ENCODE results near the gene CSTB. TPM values are rescaled to one million over a fixed set of nuclear protein-coding genes. Genes with fewer than 3 reads are reported as not detected.

Gene CSTB
- total RNA-seq, 1 donor from 2014 or later = 56.5 TPM

DNA sequence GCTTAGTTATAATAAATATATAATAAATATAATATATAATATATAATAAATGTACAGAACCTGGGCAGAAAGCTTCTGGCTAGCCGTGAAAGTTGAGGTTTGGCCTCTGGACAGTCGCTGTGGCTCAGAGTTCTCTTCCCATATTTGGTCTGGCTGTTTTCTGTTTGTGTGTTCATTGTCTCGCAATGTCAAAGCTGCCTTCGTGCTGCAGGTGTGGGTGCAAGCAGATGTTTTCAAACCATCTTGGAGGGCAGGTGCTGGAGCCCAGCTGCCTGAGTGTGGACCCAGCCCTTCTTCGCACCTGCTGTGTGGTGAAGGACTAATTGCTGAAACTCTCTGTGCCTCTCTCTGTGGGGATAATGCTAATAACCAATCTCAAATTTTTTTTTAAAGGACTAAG lies 3.6 kb upstream of the CSTB start:
- Mint-ChIP-seq H3K36me3 (ENCODE audit: low read depth) (peaks cover 3% of the 10 kb centered on the region), H3K9me3 (ENCODE audit: low read depth) (no peaks in the 10 kb centered on the region), H3K4me1 (ENCODE audit: low read depth) (peaks cover 19% of the 10 kb centered on the region), H3K27me3 (ENCODE audit: low read depth) (no peaks in the 10 kb centered on the region), H3K27ac (ENCODE audit: unreplicated experiment) (no peak overlapping the region), H3K4me3 (ENCODE audit: unreplicated experiment) (no peak overlapping the region)
- DNase-seq (ENCODE audit: low spot score) = no peak
- TF ChIP-seq, protein P1, sequence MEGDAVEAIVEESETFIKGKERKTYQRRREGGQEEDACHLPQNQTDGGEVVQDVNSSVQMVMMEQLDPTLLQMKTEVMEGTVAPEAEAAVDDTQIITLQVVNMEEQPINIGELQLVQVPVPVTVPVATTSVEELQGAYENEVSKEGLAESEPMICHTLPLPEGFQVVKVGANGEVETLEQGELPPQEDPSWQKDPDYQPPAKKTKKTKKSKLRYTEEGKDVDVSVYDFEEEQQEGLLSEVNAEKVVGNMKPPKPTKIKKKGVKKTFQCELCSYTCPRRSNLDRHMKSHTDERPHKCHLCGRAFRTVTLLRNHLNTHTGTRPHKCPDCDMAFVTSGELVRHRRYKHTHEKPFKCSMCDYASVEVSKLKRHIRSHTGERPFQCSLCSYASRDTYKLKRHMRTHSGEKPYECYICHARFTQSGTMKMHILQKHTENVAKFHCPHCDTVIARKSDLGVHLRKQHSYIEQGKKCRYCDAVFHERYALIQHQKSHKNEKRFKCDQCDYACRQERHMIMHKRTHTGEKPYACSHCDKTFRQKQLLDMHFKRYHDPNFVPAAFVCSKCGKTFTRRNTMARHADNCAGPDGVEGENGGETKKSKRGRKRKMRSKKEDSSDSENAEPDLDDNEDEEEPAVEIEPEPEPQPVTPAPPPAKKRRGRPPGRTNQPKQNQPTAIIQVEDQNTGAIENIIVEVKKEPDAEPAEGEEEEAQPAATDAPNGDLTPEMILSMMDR (IDR thresholded peaks at IDR 0.05) = no peak

DNA sequence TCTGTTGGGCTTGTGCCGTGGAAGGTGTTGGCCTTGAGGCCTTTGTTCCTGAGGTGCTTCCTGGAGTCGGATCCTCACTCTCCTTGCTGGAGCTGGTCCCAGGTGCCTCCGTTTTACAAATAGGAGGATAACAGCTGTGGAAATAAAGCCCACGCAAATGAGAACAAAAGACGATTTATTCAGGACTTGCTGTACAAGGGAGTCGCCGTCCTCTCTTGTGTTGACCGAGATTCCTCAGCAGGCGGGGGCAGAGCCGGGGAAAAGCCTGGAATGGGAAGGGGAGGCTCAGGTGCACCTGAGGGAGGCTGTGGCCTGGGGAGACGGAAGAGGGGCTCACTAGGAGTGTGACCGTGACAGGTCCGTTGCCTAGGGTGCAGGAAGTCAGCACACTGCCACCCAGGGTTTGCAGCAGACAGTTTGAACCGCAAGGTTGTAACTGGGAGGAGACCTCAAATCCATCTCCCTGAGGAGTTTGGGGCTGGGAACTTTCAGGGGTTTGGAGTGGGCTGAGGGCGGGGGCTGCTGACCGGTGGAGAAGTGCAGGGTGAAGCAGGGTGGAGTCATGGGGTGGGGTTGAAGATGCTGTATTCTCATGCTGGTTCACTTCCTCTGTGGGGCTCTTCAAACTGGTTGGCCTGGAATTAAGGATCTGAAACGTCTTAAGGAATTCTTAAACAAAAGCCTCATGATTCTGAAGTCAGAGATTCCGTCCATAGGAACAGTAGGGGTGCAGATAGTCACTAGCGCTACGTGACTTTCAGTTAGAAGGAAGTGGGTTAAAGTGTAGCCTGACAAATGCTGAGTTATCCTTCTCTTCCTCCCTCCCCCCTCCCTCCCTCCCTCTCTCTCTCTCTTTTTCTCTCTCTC lies 2.6 kb upstream of the CSTB start:
- H3K27me3 Mint-ChIP-seq (ENCODE audit: low read depth) = no peaks in the 10 kb centered on the region
- no peaks in the 10 kb centered on the region for H3K9me3 Mint-ChIP-seq (ENCODE audit: low read depth)
- H3K36me3 Mint-ChIP-seq (ENCODE audit: low read depth) = peaks cover 9% of the 10 kb centered on the region
- peak overlapping the region; percentile 29 for H3K27ac Mint-ChIP-seq (ENCODE audit: unreplicated experiment)
- TF ChIP-seq, protein P1 (IDR thresholded peaks at IDR 0.05) = no peak
- H3K4me1 Mint-ChIP-seq (ENCODE audit: low read depth) = peaks cover 28% of the 10 kb centered on the region
- H3K4me3 Mint-ChIP-seq (ENCODE audit: unreplicated experiment) = no peak overlapping the region
- no peak for DNase-seq (ENCODE audit: low spot score)

DNA sequence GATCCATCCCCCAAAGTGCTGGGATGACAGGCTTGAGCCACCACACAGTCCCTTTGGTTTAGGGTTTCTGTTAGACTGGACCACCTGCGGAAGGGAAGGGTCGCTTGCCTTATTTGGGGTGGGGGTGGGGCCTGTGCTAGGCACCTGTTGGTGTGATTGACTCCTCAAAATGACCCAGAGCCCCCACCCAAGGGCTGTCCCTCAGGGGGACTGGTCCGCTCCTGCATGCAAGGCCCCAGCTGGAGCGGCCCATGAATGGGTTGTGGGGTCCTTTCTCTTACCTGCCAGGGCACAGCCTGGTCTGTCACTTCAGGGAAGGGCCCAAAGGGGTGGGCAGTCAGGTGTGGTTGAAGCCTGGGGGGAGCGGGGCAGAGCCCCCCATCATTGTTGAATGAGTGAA lies 1.8 kb upstream of the CSTB start:
- H3K4me3 Mint-ChIP-seq (ENCODE audit: unreplicated experiment) = peak overlapping the region; percentile 63
- TF ChIP-seq, protein P1 (IDR thresholded peaks at IDR 0.05) = no peak
- H3K9me3 Mint-ChIP-seq (ENCODE audit: low read depth) = no peaks in the 10 kb centered on the region
- H3K27me3 Mint-ChIP-seq (ENCODE audit: low read depth) = no peaks in the 10 kb centered on the region
- no peak overlapping the region for H3K27ac Mint-ChIP-seq (ENCODE audit: unreplicated experiment)
- no peak for DNase-seq (ENCODE audit: low spot score)
- H3K36me3 Mint-ChIP-seq (ENCODE audit: low read depth) = peaks cover 14% of the 10 kb centered on the region
- peaks cover 28% of the 10 kb centered on the region for H3K4me1 Mint-ChIP-seq (ENCODE audit: low read depth)

DNA sequence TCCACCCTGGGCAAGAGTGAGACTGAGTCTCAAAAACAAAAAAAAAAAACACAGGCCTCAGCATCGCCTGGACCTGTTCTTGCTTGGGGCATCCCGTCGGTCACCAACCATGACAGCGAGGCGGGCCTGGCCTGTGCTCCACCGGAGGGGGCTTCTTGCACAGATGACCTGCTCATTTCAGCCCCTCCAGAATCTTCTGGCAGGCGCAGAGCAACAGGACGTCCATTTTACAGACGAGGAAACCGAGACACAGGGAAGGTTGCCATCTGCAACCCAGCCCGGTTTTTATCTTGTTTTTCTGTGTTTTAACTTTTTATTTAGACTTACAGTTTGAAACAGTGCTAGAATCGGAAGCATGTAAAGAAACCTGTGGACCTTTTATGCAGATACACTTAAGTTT lies 918 bp downstream of the CSTB start:
- Mint-ChIP-seq H3K9me3 (ENCODE audit: low read depth) (no peaks in the 10 kb centered on the region), H3K27ac (ENCODE audit: unreplicated experiment) (peak overlapping the region; percentile 81), H3K4me3 (ENCODE audit: unreplicated experiment) (peak overlapping the region; percentile 97), H3K36me3 (ENCODE audit: low read depth) (peaks cover 14% of the 10 kb centered on the region), H3K4me1 (ENCODE audit: low read depth) (peaks cover 30% of the 10 kb centered on the region), H3K27me3 (ENCODE audit: low read depth) (no peaks in the 10 kb centered on the region)
- DNase-seq (ENCODE audit: low spot score) = no peak
- TF ChIP-seq, protein P1 (IDR thresholded peaks at IDR 0.05) = no peak

DNA sequence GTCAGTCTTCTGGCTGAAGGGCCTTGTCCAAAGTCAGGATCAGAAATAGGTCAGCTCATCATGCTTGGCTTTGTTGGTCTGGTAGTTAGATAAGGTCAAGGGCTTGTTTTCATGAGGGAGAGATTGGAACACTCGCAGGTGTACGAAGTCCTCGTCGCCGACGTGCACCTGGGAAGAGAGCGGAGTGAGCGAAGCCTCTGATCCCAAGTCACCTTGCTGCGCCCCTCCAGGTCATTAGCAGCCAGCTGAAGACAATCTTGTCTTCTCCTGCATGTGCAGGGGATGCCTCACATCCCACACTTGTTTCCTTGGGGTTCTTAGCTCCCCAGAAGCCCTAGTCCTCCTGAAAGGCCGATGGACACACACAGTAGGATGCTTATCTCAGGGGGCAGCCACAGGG lies 1.9 kb downstream of the CSTB start:
- no peaks in the 10 kb centered on the region for H3K27me3 Mint-ChIP-seq (ENCODE audit: low read depth)
- H3K36me3 Mint-ChIP-seq (ENCODE audit: low read depth) = peaks cover 14% of the 10 kb centered on the region
- H3K4me1 Mint-ChIP-seq (ENCODE audit: low read depth) = peaks cover 30% of the 10 kb centered on the region
- DNase-seq (ENCODE audit: low spot score) = no peak
- H3K9me3 Mint-ChIP-seq (ENCODE audit: low read depth) = no peaks in the 10 kb centered on the region
- H3K27ac Mint-ChIP-seq (ENCODE audit: unreplicated experiment) = no peak overlapping the region
- H3K4me3 Mint-ChIP-seq (ENCODE audit: unreplicated experiment) = peak overlapping the region; percentile 97
- TF ChIP-seq, protein P1 (IDR thresholded peaks at IDR 0.05) = no peak

All from chondrocyte (in vitro differentiated cells).